Smooth muscle cell of bladder (primary cell): ENCODE data around the gene SLC22A6. TPM values are rescaled to one million over a fixed set of nuclear protein-coding genes. Genes with fewer than 3 reads are reported as not detected.

Experiments
- total RNA-seq: library from RNA; depleted of rRNA; stranded (reverse); fragments of >200 nt; gene quantifications from 2 replicates; pipeline ENCODE4 v1.2.3, GENCODE V29; 2014

Gene SLC22A6
- total RNA-seq = not detected in 2 replicates

GRCh38 chr11:62984451-62984991 is at the start of gene SLC22A6:
Gene SLC22A6 (minus strand): TSS chr11:62984967. CDS start chr11:62984690, 277 bp downstream.

GRCh38 chr11:63015521-63016215 is 30.9 kb upstream of the SLC22A6 start, which contains the start of gene SLC22A8:
Gene SLC22A8 (minus strand): TSS chr11:63015841. CDS start chr11:63014958, 883 bp downstream.

Other genes starting within 250 kb of the SLC22A6 start
- 9.7 and 12.7 TPM in 2 replicates for gene ZBTB3, start 230.8 kb downstream of the SLC22A6 start, total RNA-seq
- 62.2 and 77.1 TPM in 2 replicates for gene POLR2G, start 223.4 kb downstream of the SLC22A6 start, total RNA-seq
- gene TAF6L, start 213.6 kb downstream of the SLC22A6 start, total RNA-seq = 12.1 and 19.1 TPM in 2 replicates
- 35.7 and 38.4 TPM in 2 replicates for gene TMEM179B, start 197.6 kb downstream of the SLC22A6 start, total RNA-seq
- 12.8 and 16.0 TPM in 2 replicates for gene TMEM223, start 193.0 kb downstream of the SLC22A6 start, total RNA-seq
- gene NXF1, start 179.5 kb downstream of the SLC22A6 start, total RNA-seq = 9.7 and 21.1 TPM in 2 replicates
- 46.2 and 49.9 TPM in 2 replicates for gene STX5, start 152.9 kb downstream of the SLC22A6 start, total RNA-seq
- not detected in 2 replicates for gene TEX54, start 152.1 kb downstream of the SLC22A6 start, total RNA-seq
- gene WDR74, start 145.4 kb downstream of the SLC22A6 start, total RNA-seq = 51.0 and 77.9 TPM in 2 replicates
- 210 and 296 TPM in 2 replicates for gene SLC3A2, start 104.1 kb downstream of the SLC22A6 start, total RNA-seq
- gene CHRM1, start 63.6 kb downstream of the SLC22A6 start, total RNA-seq = not detected in 2 replicates
- gene SLC22A8, start 30.9 kb upstream of the SLC22A6 start, total RNA-seq = not detected in 2 replicates
- not detected in 2 replicates for gene SLC22A24, start 159.3 kb upstream of the SLC22A6 start, total RNA-seq